ENCODE results near the gene SLC9A9. TPM values are rescaled to one million over a fixed set of nuclear protein-coding genes. Genes with fewer than 3 reads are reported as not detected.

Gene SLC9A9
- total RNA-seq: 4.2 and 4.5 TPM in 2 replicates

GRCh38 chr3:143847787-143848631 lies at the start of gene SLC9A9:
Gene SLC9A9 (minus strand): TSS chr3:143848468. CDS start chr3:143848322, 146 bp downstream.

Other genes with a start within 250 kb of the SLC9A9 start
- 13.6 and 16.2 TPM in 2 replicates for gene DIPK2A, start 123.4 kb upstream of the SLC9A9 start, total RNA-seq